Hepatocyte (in vitro differentiated cells): Measurements from ENCODE around the gene DLX3. TPM values are rescaled to one million over a fixed set of nuclear protein-coding genes. Genes with fewer than 3 reads are reported as not detected.
A peak's percentile ranks its signal among the peaks of the same experiment; 100 is the strongest.

Experiments
- DNase-seq: peaks from one replicate; pipeline ENCODE4 v3.0.0-alpha.2; 2016; ENCODE audit warnings: low spot score
- H2AFZ ChIP-seq: fragments of 200-600 bp; sonication (generic); 2 replicates; pipeline ENCODE4 v1.6.0; 2016; ENCODE audit warnings: antibody characterized with exemption, mild to moderate bottlenecking
- H3K27ac ChIP-seq: fragments of 200-600 bp; sonication (generic); 2 replicates; pipeline ENCODE4 v1.5.1; 2016; ENCODE audit warnings: mild to moderate bottlenecking
- H3K27me3 ChIP-seq: fragments of 200-600 bp; sonication (generic); 2 replicates; pipeline ENCODE4 v1.6.1; 2016
- H3K36me3 ChIP-seq: fragments of 200-600 bp; sonication (generic); replicated peaks from 2 replicates; pipeline ENCODE4 v1.5.1; 2016; ENCODE audit warnings: low read depth; ENCODE audit not compliant: insufficient read depth
- H3K4me1 ChIP-seq: fragments of 200-600 bp; sonication (generic); 2 replicates; pipeline ENCODE4 v1.5.1; 2016; ENCODE audit warnings: mild to moderate bottlenecking, moderate library complexity; ENCODE audit not compliant: insufficient read depth
- H3K4me2 ChIP-seq: fragments of 200-600 bp; sonication (generic); 2 replicates; pipeline ENCODE4 v1.6.0; 2016
- H3K4me3 ChIP-seq: fragments of 200-600 bp; sonication (generic); 2 replicates; pipeline ENCODE4 v1.5.1; 2016; ENCODE audit warnings: mild to moderate bottlenecking
- H3K79me2 ChIP-seq: fragments of 200-600 bp; sonication (generic); 2 replicates; pipeline ENCODE4 v1.6.0; 2017; ENCODE audit warnings: mild to moderate bottlenecking
- H3K9me2 ChIP-seq: fragments of 200-600 bp; sonication (generic); replicated peaks from 2 replicates; pipeline ENCODE4 v1.6.0; 2017; ENCODE audit warnings: mild to moderate bottlenecking; ENCODE audit not compliant: insufficient read depth
- H3K9me3 ChIP-seq: fragments of 200-600 bp; sonication (generic); 2 replicates; pipeline ENCODE4 v1.5.1; 2016; ENCODE audit warnings: low read depth, mild to moderate bottlenecking
- H4K20me1 ChIP-seq: fragments of 200-600 bp; sonication (generic); 2 replicates; pipeline ENCODE4 v1.6.0; 2016; ENCODE audit warnings: mild to moderate bottlenecking; ENCODE audit not compliant: insufficient read depth, poor library complexity, severe bottlenecking
- EZH2 ChIP-seq: fragments of 200-600 bp; sonication (generic); IDR thresholded peaks from 2 replicates; pipeline ENCODE4 v1.6.1; 2016; ENCODE audit warnings: antibody characterized with exemption, mild to moderate bottlenecking, borderline replicate concordance
- EZH2phosphoT487 ChIP-seq: fragments of 200-600 bp; sonication (generic); IDR thresholded peaks from one replicate; pipeline ENCODE4 v1.6.1; 2018; ENCODE audit warnings: antibody characterized with exemption, mild to moderate bottlenecking, low read depth, moderate library complexity; ENCODE audit not compliant: unreplicated experiment, severe bottlenecking
- WGBS: methylation state at CpG from one replicate; pipeline ENCODE4 v1.1.6; 2016; ENCODE audit warnings: low lambda C conversion rate; ENCODE audit errors: missing lambda C conversion rate; 5-methylcytosine and 5-hydroxymethylcytosine counted together
- polyA plus RNA-seq: library from polyadenylated mRNA; unstranded; fragments of >200 nt; fragmentation: Nextera tagmentation; extraction: Ambion mirVana; gene quantifications from 2 replicates; pipeline ENCODE4 v1.2.1, GENCODE V29; 2016
- total RNA-seq: library from RNA; depleted of rRNA; stranded (reverse); fragments of >200 nt; gene quantifications from 2 replicates; pipeline ENCODE4 v1.2.3, GENCODE V29; 2014
- TF ChIP-seq, protein P1 (sequence below): fragments of 200-600 bp; sonication (generic); IDR thresholded peaks from 2 replicates; pipeline ENCODE4 v1.5.1; 2016; ENCODE audit warnings: antibody characterized with exemption, mild to moderate bottlenecking; ENCODE audit not compliant: poor library complexity

The DLX3 gene
- total and polyA plus RNA-seq, 2 experiments from 2014 or later = 0.37 to 1.1 TPM

DNA sequence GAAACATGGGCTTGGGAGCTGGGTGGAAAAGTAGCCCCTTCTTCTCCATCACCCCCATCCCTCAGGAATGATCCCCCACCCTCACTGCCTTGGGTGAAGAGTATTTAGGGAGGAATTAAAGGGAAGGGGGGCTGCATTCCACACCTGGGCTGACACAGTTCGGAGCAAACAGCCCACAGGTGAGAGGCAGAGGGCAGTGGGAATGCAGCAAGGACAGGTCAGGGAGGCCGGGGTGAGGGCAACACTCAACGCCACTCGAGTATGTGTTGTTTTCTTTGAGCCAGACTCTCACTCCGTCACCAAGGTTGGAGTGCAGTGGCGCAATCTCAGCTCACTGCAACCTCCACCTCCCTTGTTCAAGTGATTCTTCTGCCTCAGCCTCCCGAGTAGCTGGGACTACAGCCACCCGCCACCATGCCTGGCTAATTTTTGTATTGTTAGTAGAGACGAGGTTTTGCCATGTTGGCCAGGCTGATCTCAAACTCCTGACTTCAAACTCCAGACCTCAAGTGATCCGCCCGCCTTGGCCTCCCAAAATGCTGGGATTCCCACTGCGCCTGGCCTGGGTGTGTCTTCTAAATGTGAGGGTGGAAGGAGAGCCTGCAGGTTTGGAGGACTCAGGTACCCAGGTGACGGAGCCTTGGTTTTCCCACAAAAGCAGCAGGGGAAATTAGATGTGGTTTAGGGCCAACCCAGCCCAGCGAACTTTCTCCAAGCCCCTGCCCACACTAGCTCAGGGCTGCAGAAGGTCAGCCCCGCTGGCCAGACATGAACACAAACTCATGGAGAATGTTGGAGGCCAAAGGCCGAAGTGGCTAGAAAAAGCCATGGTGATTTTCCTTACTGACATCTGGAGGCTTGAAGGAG, 39.7 kb upstream of the DLX3 start:
- no peaks in the 10 kb centered on the region for H3K27me3 ChIP-seq
- no peak overlapping the region for H3K4me2 ChIP-seq
- no peak overlapping the region for H2AFZ ChIP-seq
- no peak for TF ChIP-seq EZH2
- TF ChIP-seq, protein P1, sequence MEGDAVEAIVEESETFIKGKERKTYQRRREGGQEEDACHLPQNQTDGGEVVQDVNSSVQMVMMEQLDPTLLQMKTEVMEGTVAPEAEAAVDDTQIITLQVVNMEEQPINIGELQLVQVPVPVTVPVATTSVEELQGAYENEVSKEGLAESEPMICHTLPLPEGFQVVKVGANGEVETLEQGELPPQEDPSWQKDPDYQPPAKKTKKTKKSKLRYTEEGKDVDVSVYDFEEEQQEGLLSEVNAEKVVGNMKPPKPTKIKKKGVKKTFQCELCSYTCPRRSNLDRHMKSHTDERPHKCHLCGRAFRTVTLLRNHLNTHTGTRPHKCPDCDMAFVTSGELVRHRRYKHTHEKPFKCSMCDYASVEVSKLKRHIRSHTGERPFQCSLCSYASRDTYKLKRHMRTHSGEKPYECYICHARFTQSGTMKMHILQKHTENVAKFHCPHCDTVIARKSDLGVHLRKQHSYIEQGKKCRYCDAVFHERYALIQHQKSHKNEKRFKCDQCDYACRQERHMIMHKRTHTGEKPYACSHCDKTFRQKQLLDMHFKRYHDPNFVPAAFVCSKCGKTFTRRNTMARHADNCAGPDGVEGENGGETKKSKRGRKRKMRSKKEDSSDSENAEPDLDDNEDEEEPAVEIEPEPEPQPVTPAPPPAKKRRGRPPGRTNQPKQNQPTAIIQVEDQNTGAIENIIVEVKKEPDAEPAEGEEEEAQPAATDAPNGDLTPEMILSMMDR = no peak
- no peak for TF ChIP-seq EZH2phosphoT487
- no peaks in the 10 kb centered on the region for H3K79me2 ChIP-seq
- no peaks in the 10 kb centered on the region for H4K20me1 ChIP-seq
- no peaks in the 10 kb centered on the region for H3K36me3 ChIP-seq
- 71% methylated on average over 15 of the region's 16 CpGs for WGBS
- no peak for DNase-seq
- peaks cover 36% of the 10 kb centered on the region for H3K4me1 ChIP-seq
- no peaks in the 10 kb centered on the region for H3K9me3 ChIP-seq
- H3K9me2 ChIP-seq = no peaks in the 10 kb centered on the region
- no peak overlapping the region for H3K27ac ChIP-seq
- no peak overlapping the region for H3K4me3 ChIP-seq

DNA sequence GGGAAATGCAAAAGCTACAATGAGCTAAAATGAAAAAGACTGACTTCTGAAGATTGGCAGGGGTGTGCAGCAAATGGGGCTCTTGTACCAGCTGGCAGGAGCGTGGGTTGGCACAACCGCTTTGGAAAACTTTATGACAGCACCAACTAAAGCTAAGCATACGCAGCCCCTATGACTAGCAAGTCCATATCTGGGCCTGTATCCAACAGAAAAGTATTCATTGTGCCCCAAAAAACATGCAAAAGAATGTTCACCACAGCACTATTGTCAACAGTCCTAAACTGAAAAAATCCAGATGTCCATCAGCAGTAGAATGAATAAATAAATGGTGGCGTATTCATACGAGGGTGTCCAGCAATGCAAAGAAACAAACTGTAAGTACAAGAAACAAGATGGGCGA, 38.3 kb upstream of the DLX3 start:
- Histone ChIP-seq H3K4me1 (peaks cover 36% of the 10 kb centered on the region), H3K9me2 (no peaks in the 10 kb centered on the region), H3K9me3 (no peaks in the 10 kb centered on the region), H3K36me3 (no peaks in the 10 kb centered on the region), H4K20me1 (no peaks in the 10 kb centered on the region), H3K27ac (no peak overlapping the region), H3K79me2 (no peaks in the 10 kb centered on the region), H3K4me3 (no peak overlapping the region), H3K4me2 (peak overlapping the region; percentile 24), H2AFZ (no peak overlapping the region), H3K27me3 (no peaks in the 10 kb centered on the region)
- no peak for DNase-seq
- TF ChIP-seq EZH2 (no peak), EZH2phosphoT487 (no peak)
- TF ChIP-seq, protein P1 = no peak
- 68% methylated on average over 6 of the region's 6 CpGs for WGBS

DNA sequence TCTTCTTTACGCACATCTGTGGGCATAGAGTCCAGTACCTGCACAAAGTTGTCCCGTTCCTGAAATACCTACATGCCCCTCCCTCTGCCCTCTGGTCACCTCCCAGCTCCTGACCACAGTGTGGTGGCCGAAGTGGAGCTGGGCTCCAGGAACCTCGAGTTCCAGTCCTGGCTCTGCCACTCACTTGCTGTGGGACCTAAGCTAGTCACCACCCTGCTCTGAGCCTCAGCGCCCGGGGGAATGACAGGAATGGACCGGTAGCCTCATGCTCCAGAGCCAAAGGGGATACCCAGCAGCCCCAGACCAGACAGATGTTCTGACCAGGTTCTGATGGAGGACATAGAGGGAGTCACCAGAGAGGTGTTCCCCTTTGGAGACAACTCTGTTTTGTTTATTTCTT, 34.2 kb upstream of the DLX3 start:
- H3K4me2 ChIP-seq = no peak overlapping the region
- no peak overlapping the region for H2AFZ ChIP-seq
- no peaks in the 10 kb centered on the region for H3K36me3 ChIP-seq
- no peak for DNase-seq
- WGBS = 86% methylated on average over 7 of the region's 7 CpGs
- no peak overlapping the region for H3K4me3 ChIP-seq
- TF ChIP-seq EZH2phosphoT487 = no peak
- H3K9me2 ChIP-seq = no peaks in the 10 kb centered on the region
- no peaks in the 10 kb centered on the region for H3K9me3 ChIP-seq
- H3K27me3 ChIP-seq = no peaks in the 10 kb centered on the region
- H3K79me2 ChIP-seq = no peaks in the 10 kb centered on the region
- H3K4me1 ChIP-seq = peaks cover 19% of the 10 kb centered on the region
- H3K27ac ChIP-seq = no peak overlapping the region
- no peaks in the 10 kb centered on the region for H4K20me1 ChIP-seq

DNA sequence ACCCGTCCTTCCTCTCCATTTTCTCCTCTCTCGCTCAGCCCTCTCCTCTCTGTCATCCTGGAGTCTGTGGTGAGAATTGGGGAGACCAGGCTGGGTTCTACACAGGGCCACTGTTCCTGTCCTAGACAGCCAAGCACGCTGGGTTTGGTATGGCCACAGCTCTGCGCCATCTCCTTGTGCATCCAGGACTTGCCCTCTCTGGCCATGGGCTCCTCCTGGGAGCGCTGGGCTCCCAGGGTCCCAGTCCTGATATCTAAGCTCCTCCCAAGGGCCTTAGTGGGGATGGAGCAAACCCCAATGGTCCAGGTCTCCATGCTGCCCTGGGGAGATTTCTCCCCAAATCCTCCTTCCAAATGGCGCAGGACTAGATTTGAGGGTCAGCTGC, 33.7 kb upstream of the DLX3 start:
- H3K9me3 ChIP-seq = no peaks in the 10 kb centered on the region
- no peaks in the 10 kb centered on the region for H3K36me3 ChIP-seq
- TF ChIP-seq, protein P1 = no peak
- TF ChIP-seq EZH2phosphoT487 (no peak), EZH2 (no peak)
- no peaks in the 10 kb centered on the region for H3K27me3 ChIP-seq
- no peak overlapping the region for H3K27ac ChIP-seq
- no peak overlapping the region for H3K4me3 ChIP-seq
- 91% methylated on average over 6 of the region's 6 CpGs for WGBS
- no peak overlapping the region for H2AFZ ChIP-seq
- no peaks in the 10 kb centered on the region for H4K20me1 ChIP-seq
- peaks cover 14% of the 10 kb centered on the region for H3K4me1 ChIP-seq
- DNase-seq = no peak
- no peaks in the 10 kb centered on the region for H3K79me2 ChIP-seq
- H3K4me2 ChIP-seq = no peak overlapping the region
- no peaks in the 10 kb centered on the region for H3K9me2 ChIP-seq
